Sciatic nerve (tissue), 2 donors: ENCODE data around the gene GNG13. TPM values are rescaled to one million over a fixed set of nuclear protein-coding genes. Genes with fewer than 3 reads are reported as not detected.
A peak's percentile ranks its signal among the peaks of the same experiment; 100 is the strongest.
"Not testable (repeated sequence)": the region's sequence is repeated elsewhere in the genome, so short reads cannot be mapped to it uniquely, and the experiment has no call there.

Experiments
- ATAC-seq: fragments of 200-7000 bp; cut with Tn5 transposase; one replicate; pipeline ENCODE4 v1.9.1; 2020; ENCODE audit warnings: mild to moderate bottlenecking, moderate library complexity
- DNase-seq: peaks from one replicate; pipeline ENCODE4 v3.0.0-alpha.2; 2020; ENCODE audit warnings: low spot score
- intact Hi-C: fragments of 100-400 bp; cut with DNase I; formaldehyde crosslinking; loops from one replicate; pipeline ENCODE4 v1.14.2; 2022
- total RNA-seq: library from RNA; stranded (reverse); fragmentation: NEBNext Ultra II Directional; extraction: Animal tissue kit (Norgen Biotek cat#: 25700); gene quantifications from one replicate; pipeline ENCODE4 v1.2.1, GENCODE V29; 2021
- donor health status: DM: no; HTN: no; CAD: no.
- donor health status: DM: no; HTN: no; CAD: no.

GNG13 gene
- total RNA-seq, 1 donor from 2014 or later: not detected

DNA sequence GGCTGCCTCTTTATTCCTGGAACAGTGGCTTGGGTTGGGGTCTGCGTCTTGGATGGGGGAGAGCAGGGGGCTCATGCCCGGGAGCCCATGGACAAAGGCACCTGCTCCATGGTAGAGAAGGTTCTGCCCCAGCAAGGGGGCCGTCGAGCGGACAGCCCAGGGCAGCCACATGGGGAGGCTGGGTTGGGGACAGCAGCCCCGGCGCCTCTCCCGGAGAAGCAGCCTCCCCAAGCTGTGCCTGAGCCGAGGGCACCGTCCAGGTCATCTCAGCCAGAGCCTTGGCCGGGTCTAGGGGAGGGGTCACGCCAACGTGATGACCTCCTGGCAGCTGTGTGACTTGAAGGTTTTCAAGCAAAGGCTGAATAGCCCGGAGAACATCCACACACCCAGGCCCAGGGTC lies 32.9 kb upstream of the GNG13 start:
- ATAC-seq (no peak), DNase-seq (no peak)
- intact Hi-C loops: no loop called here

GRCh38 chr16:832652-833336 lies 32.3 kb upstream of the GNG13 start:
- intact Hi-C loops: no loop called here
- no peak for DNase-seq
- no peak for ATAC-seq

DNA sequence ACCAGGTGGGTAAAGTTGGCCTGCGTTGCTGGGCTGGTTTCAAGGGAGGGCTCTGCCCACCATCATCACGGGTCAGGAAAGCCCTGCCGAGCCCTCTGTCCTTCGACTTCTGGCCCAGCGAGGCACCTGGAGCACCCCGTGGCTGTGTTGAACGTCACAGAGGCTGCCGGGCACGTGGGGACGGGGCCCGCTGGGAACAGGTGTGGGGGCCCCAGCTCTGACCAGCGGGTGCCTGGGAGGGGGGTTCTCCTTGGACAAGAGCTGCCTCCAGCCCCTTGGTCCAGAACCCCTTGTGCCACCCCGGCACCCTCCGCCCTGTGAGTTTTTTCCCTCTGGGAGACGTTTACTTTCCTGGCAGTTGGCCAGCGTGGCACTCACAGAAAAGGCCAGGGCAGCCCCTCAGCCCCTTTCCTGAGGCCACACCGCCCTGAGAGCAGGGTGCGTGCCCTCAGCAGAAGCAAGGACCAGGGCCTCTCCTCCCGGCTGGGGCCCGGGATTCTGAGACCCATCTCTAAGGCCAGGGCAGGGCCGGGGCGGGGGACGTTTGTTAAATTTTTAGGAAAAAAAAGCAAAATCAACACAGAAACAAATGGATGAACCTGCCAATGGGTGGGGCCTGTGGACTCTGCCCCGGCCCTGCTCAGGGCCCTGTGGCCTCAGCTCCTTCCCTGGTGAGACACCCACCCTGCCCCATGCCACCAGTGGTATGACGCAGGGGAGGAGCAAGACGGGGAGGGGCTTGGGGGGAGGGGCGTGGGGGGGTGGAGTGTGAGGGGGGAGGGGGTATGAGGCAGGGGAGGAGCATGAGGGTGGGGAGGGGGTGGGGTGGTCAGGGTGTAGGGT lies 31.3 kb upstream of the GNG13 start:
- peak; percentile 5 for ATAC-seq
- intact Hi-C loops: no loop called here
- DNase-seq: no peak

DNA sequence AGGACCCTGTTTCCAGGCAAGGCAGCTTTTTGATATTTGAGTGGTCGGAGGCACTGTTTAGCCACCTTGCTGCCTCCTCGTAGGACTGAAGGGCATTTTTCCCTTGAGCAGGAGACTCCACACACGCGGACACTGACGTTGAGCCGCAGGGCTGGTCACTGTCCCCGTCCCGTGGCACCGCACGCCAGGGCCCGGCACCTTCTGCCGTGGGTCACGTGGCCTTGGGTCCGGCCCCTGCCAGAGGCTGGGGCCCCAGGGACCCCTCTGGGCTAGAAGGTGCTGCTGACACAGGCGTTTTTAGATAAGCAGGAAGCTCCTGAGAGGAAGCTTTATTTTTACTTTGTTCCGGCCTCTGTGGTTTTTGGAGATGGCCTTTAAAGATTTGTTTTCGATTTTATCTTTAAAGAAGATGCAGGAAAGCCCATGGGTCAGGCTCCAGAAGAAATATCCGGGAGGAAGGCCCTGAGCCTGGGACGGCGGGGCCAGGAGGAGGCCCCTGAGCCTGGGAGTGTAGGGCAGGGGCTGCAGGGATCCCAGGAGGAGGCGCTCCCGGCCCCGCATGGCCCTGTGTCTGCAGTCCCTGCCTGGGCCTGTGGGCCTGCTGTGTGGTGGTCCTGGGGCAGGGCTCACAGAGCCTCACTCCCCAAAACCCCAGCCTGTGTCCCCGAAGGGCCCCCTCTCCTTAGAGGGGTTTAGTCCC lies 30.5 kb upstream of the GNG13 start:
- ATAC-seq (peak; percentile 73), DNase-seq (no peak)

GRCh38 chr16:830107-830870 lies 29.8 kb upstream of the GNG13 start:
- intact Hi-C loops: no loop called here
- DNase-seq (no peak), ATAC-seq (peak; percentile 11)

More for the DNA sequence above, 30.5 kb upstream of the GNG13 start:
- intact Hi-C loops: no loop called here

DNA sequence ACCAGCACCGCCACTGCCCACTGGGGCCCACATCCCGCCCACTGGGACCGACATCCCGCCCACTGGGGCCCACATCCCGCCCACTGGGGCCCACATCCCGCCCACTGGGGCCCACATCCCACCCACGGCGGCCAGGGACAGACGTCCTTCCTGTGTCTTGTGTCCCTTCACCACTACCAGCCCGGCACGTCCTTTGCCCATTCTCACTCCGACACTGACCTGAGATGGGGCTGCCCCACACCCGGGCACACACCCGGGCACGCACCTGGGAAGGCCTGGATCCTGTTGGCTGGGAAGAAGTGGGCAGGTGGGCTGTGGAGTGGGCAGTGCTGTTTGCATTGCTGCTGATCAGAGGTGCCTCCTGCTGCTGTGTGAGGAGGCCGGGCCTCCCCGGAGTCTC lies 28.4 kb upstream of the GNG13 start:
- intact Hi-C loops: no loop called here
- DNase-seq (no peak), ATAC-seq (no peak)

- ATAC-seq (no peak), DNase-seq (no peak)
- intact Hi-C loops: no loop called here
Observed at GRCh38 chr16:827513-827912, 27.0 kb upstream of the GNG13 start.

GRCh38 chr16:825341-826061 lies 25.0 kb upstream of the GNG13 start:
- peak; percentile 73 for DNase-seq
- intact Hi-C loops: no loop called here
- peak; percentile 84 for ATAC-seq

DNA sequence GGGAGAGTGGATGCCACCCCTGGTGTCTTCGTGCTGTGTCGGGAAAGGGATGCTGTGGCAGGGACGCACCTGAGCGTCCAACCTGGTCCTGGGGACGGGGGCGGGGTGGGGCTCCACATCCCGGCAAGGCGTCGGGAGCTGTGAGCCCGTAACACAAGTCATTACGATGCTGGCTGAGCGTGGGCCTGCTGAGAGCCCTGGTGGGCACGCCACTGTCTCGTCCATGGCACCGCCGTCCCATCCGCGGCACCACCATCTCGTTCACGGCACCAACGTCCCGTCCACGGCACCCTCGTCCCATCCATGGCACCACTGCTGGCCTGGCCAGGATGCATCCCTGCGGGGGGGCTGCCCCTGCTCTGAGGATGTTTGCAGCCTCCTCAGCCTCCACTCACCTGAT lies 24.1 kb upstream of the GNG13 start:
- intact Hi-C loops: no loop called here
- no peak for DNase-seq
- ATAC-seq: no peak

DNA sequence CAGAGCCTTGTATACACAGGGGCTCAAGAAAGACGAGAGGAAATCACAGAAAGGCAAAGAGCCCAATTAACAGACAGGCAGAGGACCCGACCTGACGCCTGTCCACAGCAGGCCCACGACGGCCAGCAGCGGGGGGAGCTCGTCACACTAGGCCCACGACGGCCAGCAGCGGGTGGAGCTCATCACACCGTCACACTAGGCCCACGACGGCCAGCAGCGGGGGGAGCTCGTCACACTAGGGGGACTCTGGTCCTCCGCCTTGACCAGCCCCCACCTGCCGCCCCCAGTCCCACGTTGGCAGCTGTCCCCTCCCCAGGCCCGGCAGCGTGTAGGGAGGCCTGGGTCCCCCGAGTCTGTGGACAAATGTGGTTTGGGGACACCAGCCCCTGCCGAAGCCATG lies 23.7 kb upstream of the GNG13 start:
- no peak for ATAC-seq

DNA sequence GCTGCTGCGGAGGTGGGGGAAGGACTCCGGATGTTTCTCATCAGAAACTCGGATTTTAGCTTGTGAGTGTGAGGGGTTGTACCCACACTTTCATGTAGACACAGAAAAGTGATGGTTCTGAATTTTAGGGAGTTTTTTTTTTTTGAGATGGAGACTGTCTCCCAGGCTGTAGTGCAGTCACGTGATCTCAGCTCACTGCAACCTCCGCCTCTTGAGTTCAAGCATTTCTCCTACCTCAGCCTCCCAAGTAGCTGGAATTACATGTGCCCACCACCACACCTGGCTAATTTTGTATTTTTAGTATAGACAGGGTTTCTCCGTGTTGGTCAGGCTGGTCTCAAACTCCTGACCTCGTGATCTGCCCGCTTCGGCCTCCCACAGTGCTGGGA lies 22.4 kb upstream of the GNG13 start:
- ATAC-seq (no peak), DNase-seq (no peak)
- intact Hi-C loops: no loop called here

More for the DNA sequence above, 23.7 kb upstream of the GNG13 start:
- intact Hi-C loops: no loop called here
- DNase-seq: no peak

GRCh38 chr16:822174-822908 lies 21.8 kb upstream of the GNG13 start:
- intact Hi-C loops: no loop called here
- ATAC-seq (no peak), DNase-seq (no peak)

GRCh38 chr16:821751-822150 lies 21.2 kb upstream of the GNG13 start:
- intact Hi-C loops: no loop called here
- DNase-seq (no peak), ATAC-seq (no peak)

GRCh38 chr16:820748-821147 lies 20.2 kb upstream of the GNG13 start:
- no peak for ATAC-seq
- intact Hi-C loops: no loop called here
- DNase-seq: no peak

DNA sequence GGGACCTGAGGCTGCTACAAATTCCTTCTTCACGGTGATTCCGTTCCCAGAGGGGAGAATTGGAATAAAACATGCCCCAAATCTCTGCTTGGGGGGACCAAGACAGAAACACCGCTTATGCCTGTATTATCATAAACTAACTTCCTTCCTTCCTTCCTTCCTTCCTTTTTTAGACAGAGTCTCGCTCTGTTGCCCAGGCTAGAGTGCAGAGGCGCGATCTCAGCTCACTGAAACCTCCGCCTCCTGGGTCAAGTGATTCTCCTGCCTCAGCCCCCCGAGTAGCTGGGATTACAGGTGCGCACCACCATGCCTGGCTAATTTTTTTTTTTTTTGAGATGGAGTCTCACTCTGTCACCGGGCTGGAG lies 19.5 kb upstream of the GNG13 start:
- DNase-seq, ATAC-seq, intact Hi-C loops: not testable (repeated sequence)

GRCh38 chr16:819336-820043 lies 19.0 kb upstream of the GNG13 start:
- no peak for ATAC-seq
- no peak for DNase-seq
- intact Hi-C loops: no loop called here

DNA sequence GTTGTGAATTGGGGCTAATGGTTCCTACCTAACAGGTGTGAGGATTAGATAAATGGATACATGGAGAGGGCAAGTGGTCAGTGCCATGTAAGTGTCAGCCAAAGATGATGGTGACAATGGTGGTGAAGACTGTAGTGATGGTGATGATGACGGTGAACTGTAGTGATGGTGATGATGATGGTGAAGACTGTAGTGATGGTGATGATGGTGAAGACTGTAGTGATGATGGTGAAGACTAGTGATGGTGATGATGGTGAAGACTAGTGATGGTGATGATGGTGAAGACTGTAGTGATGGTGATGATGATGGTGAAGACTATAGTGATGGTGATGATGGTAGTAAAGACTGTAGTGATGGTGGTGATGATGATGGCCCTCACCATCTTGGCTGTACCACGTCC lies 18.1 kb upstream of the GNG13 start:
- intact Hi-C loops: no loop called here
- DNase-seq (no peak), ATAC-seq (no peak)
